Astrocyte (in vitro differentiated cells and primary cell): ENCODE data around the gene ZNF385B.

Experiments used
- CTCF ChIP-seq: IDR thresholded peaks from 2 replicates; pipeline ENCODE4 v1.5.1; 2011; ENCODE audit warnings: low read depth, mild to moderate bottlenecking, inconsistent platforms, low read length, moderate library complexity; ENCODE audit not compliant: insufficient read depth
- EZH2 ChIP-seq: IDR thresholded peaks from 2 replicates; pipeline ENCODE4 v1.6.1; 2012; ENCODE audit warnings: mild to moderate bottlenecking, low read length, inconsistent platforms; ENCODE audit not compliant: insufficient read depth

- peak; percentile 55 for TF ChIP-seq CTCF
- TF ChIP-seq EZH2 = no peak
These were observed 420.7 kb downstream of the ZNF385B start for GRCh38 chr2:179440642-179441251.
